HG03039 (cell line): Measurements from ENCODE around the gene RHBDL1.

Experiments used
- ATAC-seq: cut with Tn5 transposase; IDR thresholded peaks from one replicate; pipeline ENCODE4 v1.9.1; 2021; ENCODE audit warnings: mild to moderate bottlenecking, moderate library complexity; ENCODE audit not compliant: unreplicated experiment

The RHBDL1 gene

DNA sequence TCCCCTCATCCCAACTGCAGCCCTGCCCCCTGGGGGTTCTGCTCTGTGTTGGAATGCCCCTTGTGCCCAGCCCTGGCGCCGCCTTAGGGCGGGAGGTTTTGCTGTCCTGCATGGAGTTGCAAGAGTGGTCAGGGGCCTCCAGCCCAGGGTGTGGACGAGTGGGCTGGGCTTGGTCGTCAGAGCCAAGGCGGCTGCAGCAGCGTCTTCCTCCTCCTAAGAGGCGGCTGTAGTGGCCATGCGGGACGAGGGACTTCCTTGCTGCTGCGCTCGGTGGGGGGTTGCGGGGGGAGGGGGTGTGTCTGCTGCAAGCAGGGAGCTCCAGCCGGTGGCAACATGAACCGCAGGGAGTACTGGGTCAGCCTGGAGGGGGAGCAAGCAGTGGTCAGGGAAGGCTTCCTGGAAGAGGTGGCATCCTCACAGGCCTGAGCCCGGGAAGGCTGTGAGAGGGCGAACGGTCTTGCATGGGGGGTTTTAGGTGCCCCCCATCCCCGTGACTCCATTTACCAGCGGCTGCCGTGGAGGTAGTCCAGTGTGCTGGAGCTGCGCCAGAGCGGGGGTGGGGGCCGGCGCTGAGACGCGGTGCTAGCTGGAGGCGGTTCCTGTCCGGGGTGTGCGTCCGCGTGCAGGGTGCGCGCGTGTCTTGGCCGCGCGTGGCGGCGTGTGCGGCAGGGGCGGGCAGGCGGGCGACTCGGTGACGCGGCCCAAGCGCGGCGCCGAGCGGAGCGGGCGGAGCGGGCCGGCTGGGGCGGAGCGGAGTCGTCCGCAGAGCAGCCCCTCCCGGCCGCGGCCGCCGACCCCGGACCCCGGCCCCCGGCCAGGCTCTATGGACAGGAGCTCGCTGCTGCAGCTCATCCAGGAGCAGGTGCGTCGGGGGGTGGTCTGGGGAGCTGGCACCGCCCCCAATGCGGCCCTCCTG lies at the start of gene RHBDL1:
TSS of gene RHBDL1 (plus strand) at position 704 of the 916 bp plus-strand sequence. CDS start at position 824, 120 bp downstream.
- ATAC-seq = no peak

DNA sequence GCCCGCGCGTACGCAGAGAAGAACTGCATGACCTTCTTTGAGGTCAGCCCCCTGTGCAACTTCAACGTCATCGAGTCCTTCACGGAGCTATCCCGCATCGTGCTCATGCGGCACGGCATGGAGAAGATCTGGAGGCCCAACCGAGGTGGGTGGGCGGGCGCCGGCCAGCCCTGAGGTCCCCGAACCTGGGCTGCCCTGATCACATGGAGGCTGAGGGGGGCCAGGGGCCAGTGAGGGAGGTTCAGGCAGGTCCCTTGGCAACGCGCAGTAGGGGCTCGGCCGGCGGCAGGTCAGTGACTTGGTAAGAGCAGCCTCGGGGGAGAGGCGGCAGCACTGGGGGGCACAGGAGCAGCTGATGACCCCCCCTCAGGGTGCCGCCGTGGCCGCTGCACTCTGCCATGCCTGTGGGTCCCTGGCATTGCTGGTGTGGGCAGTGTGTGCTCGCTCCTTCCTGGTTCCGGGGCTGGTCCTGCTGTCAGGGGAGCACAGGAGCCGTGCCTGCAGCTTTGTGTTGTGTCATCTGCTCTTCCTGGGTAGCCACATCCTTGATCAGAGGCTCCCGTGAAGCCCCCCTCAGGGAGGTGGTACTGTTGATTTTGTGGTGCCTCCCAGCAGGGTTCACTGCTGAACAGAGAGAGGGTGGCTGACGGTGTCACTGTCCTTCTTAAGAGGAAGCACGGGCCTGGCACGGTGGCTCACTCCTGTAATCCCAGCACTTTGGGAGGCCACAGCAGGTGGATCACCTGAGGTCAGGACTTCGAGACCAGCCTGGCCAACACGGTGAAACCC lies 49.3 kb upstream of the RHBDL1 start:
- no peak for ATAC-seq

DNA sequence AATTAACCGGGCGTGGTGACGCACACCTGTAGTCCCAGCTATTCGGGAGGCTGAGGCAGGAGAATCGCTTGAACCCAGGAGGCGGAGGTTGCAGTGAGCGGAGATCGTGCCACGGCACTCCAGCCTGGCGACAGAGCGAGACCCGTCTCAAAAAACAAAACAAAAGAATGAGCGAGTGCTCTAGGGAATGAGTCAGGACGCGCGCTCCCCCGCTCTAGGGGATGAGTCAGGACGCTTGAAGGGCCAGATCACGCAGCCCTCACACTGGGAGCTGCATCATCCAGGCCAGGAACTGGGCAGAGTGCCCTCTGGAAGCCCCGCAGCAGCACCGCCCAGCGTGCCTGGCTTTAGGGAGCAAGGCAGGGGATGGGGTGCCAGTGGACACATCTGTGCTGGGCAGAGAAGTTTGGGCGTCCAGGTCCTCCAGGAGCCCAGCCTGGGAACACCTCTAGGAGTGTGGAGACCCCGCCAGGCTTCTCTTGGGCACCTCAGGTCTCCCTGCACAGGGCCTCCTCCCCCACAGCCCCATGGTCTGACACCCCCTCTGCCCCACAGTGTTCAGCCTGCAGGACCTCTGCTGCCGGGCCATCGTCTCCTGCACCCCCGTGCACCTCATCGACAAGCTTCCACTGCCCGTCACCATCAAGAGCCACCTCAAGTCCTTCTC lies 48.6 kb upstream of the RHBDL1 start:
- no peak for ATAC-seq

DNA sequence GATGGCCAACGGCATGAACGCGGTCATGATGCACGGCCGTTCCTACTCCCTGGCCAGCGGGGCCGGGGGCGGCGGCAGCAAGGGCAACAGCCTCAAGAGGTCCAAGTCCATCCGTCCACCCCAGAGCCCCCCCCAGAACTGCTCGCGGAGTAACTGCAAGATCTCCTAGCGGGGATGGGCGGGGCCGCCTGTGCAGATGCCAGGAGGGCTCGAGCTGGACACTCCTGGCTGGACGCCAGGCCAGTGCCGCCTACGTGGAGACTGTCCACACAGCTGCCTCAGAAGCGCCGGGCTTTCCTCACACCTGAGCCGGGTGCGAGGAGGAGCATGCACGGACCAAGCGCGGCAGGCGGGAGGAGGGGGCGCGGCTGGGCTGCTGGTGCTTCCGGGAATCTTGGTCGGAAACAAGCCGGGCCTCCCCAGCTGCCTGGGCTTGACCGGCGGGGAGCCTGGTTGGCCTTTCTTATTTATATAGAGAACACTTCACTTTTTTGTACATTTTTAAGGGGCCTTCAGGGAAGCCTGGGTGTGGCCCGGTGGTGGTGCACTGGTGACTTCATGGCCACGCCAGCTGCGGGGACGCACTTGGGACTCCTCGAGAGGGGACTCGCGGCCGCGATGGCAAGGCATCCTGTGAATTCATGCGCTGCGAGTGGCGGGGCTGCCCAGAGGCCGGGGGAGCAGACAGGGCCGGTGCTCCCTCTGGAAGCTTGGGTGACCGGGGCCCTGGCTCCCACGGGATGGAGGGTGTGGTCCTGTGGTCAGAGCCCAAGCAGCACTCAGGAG lies 47.8 kb upstream of the RHBDL1 start:
- no peak for ATAC-seq

DNA sequence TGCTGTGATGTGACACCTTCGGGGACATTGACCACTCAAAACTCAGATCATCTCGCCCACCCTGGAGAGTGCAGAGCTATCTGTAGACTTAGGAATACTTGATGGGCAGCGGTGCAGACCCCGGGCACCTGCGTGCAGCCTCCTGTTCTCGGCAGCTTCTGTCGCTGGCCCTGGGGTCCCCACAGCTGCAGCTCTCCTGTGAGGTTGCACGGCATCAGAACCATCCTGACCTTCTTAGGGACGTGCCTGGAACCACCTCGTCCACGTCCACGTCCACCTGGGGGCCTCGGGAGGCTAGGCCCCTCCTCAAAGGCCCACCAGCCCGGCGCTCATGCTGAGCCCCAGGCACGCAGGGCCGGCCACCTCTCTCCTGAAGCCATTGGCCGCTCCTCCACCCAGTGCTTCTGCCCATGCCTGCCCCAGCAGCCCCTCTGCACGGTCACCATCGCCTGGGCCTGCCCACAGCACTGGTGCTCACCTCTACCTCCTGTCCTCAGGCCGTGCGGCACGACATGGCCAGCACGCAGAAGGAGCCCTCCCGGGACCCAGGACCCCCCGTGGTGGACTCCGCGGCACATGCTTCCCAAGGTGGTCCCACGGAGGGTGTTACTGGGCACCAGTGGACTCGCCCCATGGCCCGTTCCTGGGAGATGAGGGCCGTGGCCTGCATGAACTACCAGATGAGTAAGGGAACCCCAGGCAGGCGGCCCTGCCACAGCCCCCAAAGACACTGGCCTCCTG lies 47.0 kb upstream of the RHBDL1 start:
- no peak for ATAC-seq

DNA sequence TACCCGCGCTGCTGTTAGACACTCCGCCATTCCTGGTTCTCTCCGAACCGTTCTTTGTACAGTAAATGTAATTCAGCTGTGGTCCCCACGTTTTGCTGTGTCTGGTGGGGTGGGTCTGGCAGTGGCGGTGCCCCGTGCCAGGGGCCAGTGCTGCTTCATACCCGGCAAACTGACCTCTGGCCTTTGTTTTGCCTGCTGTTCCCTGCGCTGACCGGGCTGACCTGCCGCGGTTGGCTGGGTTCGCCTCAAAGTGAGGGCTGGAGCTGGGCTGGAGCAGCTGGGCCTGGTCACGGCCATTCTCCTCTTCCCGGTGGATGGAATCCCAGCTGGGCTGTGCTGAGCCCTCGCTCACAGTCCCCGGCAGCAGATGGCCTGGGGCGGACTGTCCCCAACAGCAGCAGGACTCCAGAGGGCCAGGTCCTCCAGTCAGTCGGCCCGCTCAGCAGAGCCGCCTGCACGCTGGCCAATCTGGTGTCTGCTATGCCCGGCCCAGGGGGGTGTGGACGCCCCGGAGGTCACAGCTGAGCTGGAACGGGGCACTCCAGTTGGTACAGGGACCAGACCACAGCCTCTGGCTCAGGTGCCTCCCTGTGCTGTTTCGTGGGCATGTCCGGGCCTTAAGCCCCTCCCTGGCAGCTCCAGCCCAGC lies 46.2 kb upstream of the RHBDL1 start:
- no peak for ATAC-seq

DNA sequence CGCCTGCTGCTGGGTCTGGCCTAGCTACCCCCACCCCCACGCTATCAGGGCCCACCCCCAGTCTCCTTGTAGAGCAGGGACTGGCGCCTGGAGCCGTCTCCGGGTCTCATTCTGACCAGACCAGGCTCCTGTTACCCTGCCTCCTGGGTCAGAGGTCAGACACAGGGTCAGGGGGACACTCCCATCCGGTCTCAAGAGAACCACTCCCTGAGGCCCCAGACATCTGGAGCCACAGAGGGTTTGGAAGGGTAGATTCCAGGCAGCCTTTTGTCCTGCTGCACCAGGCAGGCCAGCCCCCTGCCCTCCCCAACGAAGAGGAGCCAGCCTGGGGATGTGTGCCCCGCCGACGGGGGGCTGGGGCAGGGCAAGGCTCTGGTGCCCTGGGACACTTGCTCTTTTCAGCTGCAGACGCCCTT lies 45.6 kb upstream of the RHBDL1 start:
- ATAC-seq = no peak

DNA sequence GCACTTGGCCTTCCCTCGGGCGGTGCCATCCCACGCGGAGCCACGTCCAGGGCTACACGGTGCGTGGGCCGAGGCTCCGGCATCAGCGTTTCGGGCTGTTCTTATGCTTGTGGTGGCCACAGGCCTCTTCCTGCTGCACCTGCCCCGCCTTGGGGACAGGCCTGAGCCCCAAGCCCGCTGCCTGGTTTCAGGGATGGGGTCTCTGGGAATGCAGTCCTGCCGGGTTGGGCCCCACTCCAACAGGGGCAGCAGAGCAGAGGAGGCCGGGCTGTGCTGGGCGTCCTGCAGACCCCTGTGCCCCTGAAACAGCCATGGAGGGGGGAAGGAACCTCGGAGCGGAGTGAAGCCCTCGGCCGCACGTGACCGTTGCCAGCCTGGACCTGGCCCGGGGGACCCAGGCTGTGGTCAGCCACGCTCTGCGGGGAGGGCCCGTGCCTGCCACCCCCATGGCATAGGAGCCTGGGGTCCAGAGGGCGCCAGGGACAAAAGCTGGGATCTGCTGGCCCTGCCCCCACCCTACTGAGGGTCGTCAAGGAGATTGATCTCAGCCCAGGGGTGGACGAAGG lies 45.1 kb upstream of the RHBDL1 start:
- ATAC-seq = no peak

DNA sequence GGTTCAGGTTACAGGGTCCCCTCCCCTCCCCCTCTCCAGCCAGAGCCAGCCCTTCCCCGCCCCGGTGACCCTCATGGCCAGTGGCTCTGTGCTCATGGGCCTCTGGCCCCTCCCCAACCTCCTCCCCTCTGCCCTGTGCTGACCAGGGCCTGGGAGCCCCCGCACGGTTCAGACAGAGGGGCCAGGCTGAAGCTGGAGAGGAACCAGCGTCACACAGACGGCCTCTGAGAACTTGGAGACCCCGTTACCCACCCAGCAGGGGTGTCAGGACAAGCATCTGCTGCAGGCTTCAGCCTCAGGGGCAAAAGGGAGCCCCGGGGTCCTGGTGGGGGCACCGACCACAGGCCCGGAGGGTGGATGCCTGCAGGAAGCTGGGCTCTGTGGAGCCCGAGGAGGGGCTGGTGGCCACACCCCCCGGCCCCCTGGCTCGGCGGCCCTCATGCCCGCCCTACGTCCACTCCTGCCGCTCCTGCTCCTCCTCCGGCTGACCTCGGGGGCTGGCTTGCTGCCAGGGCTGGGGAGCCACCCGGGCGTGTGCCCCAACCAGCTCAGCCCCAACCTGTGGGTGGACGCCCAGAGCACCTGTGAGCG lies 44.6 kb upstream of the RHBDL1 start, which contains the start of gene WFIKKN1:
TSS of gene WFIKKN1 (plus strand) at position 171 of the 591 bp plus-strand sequence. CDS start at position 440, 269 bp downstream.
- ATAC-seq = no peak

DNA sequence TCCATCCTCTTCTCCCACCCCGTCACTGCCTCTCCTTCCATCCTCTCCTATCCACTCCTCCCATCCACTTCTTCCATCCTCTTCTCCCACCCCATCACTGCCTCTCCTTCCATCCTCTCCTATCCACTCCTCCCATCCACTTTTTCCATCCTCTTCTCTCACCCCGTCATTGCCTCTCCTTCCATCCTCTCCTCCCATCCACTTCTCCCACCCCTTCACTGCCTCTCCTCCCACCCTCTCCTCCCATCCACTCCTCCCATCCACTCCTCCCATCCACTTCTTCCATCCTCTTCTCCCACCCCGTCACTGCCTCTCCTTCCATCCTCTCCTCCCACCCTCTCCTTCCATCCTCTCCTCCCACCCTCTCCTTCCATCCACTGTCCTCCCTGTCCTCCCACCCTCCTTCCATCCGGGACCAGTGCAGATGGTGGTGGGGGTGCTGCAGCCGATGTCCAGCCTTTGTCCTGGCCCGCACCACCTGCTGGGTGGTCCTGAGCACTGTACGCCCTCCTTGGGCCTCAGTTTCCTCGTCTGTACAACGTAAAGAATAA lies 43.6 kb upstream of the RHBDL1 start:
- no peak for ATAC-seq

DNA sequence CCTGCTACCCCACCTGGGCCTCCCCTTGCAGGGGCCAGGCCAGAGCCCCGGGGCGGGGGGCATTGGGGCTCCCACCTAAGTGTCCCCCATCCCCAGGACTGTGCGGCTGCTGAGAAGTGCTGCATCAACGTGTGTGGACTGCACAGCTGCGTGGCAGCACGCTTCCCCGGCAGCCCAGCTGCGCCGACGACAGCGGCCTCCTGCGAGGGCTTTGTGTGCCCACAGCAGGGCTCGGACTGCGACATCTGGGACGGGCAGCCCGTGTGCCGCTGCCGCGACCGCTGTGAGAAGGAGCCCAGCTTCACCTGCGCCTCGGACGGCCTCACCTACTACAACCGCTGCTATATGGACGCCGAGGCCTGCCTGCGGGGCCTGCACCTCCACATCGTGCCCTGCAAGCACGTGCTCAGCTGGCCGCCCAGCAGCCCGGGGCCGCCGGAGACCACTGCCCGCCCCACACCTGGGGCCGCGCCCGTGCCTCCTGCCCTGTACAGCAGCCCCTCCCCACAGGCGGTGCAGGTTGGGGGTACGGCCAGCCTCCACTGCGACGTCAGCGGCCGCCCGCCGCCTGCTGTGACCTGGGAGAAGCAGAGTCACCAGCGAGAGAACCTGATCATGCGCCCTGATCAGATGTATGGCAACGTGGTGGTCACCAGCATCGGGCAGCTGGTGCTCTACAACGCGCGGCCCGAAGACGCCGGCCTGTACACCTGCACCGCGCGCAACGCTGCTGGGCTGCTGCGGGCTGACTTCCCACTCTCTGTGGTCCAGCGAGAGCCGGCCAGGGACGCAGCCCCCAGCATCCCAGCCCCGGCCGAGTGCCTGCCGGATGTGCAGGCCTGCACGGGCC lies 42.8 kb upstream of the RHBDL1 start:
- ATAC-seq = no peak

DNA sequence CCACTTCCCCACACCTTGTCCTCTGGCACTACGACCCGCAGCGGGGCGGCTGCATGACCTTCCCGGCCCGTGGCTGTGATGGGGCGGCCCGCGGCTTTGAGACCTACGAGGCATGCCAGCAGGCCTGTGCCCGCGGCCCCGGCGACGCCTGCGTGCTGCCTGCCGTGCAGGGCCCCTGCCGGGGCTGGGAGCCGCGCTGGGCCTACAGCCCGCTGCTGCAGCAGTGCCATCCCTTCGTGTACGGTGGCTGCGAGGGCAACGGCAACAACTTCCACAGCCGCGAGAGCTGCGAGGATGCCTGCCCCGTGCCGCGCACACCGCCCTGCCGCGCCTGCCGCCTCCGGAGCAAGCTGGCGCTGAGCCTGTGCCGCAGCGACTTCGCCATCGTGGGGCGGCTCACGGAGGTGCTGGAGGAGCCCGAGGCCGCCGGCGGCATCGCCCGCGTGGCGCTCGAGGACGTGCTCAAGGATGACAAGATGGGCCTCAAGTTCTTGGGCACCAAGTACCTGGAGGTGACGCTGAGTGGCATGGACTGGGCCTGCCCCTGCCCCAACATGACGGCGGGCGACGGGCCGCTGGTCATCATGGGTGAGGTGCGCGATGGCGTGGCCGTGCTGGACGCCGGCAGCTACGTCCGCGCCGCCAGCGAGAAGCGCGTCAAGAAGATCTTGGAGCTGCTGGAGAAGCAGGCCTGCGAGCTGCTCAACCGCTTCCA lies 42.0 kb upstream of the RHBDL1 start:
- ATAC-seq = no peak

DNA sequence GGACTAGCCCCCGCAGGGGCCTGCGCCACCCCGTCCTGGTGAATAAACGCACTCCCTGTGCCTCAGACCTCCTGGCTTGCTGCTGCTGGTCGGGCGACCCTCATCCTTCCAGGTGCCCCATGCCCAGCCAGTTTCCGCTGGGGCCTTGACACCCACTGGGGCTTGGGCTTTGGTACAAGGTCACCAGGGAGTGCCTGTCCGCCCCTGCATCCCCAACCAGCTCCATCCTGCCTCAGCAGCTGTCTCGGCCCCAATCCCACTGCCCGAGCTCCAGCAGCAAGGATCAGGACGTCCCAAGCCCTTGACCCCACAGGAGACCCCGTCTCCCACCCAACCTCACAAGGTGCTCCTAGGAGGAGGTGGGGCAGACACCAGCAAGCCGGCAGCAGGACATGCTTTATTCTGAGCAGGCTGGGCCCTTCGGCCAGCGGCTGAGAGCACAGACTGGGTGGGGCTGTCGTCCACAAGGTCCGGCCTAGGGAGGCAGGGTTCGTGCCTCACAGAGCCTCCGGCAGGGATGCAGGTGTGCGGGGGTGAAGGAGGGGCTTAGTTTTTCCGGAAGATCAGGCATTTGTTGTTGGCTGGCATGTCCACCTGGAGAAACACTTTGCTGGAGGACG lies 41.3 kb upstream of the RHBDL1 start:
- no peak for ATAC-seq

DNA sequence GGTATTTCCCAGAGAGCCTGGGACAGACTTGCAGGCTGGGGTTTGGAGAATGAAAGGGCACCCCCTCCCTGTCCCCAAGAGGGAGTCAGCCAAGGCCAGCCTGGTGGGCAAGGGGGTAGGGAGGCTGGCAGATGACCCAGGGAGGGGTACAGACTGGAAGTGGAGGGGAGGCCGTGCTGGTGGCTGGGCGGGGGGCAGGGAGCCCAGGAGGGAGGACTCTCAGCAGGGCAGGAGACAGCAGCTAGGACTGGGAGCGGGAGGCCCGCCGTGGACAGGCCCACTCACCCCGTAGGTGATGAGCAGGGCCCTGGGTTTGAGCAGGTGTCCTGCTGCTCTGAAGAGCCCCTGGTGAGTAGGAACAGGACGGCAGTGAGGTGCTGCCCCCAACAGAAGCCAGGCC lies 40.5 kb upstream of the RHBDL1 start:
- ATAC-seq = no peak

DNA sequence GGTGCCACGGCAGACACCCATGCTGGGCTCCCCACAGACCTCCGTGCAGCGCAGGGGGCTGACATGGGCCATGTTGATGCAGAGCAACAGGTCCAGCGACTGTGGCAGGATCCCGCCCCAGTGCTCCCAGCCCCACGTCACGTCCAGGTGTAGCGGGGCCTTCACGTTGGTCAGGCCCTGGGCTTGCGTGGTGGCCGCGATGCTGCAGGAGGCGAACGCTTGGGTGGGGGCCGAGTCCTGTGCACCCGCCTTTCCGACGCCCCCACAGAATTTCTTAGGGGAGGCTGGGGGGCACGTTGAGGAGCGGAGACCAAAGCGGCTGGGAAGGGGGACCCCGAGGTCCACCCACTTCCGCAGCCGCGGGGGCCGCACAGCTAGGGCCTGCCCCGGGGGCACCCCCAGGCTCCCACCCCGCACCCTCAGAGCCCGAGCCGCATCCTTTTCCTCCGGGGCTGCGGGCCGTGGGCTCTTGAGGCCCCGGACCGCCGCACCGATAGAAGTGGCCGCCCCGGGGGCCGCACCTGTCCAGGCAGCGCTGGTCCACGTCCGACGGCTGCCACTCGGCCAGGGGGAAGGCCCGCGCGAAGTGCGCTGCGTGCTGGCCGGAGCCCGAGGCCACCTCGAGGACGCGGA lies 39.8 kb upstream of the RHBDL1 start:
- no peak for ATAC-seq
